Measurements from ENCODE around the gene PNKD.

GRCh38 chr2:218342837-218343236 is 72.5 kb downstream of the PNKD start:
- no peak for TF ChIP-seq CTCF (IDR thresholded peaks at IDR 0.05; ENCODE audit: low read depth, low read length, poor library complexity, severe bottlenecking)
- no peak for TF ChIP-seq EZH2phosphoT487 (IDR thresholded peaks at IDR 0.05; ENCODE audit: borderline replicate concordance, low read length)
